Measurements from ENCODE around the gene PDZRN4. TPM values are rescaled to one million over a fixed set of nuclear protein-coding genes. Genes with fewer than 3 reads are reported as not detected.
"Not testable (repeated sequence)": the region's sequence is repeated elsewhere in the genome, so short reads cannot be mapped to it uniquely, and the experiment has no call there.

The PDZRN4 gene
- total RNA-seq, 1 experiment from 2014 or later, result not detected

- DNase-seq (ENCODE audit: low spot score), result no peak
- POLR2A ChIA-PET (ENCODE audit: low non-redundant PET), result no interaction called here
- no peaks in the 10 kb centered on the region for H3K27me3 ChIP-seq (replicated peaks; ENCODE audit: insufficient read depth, low read depth, low read length, poor library complexity)
- CTCF ChIA-PET, result no interaction called here
- no peaks in the 10 kb centered on the region for H3K36me3 ChIP-seq (ENCODE audit: insufficient read depth, low read length, poor library complexity, severe bottlenecking)
- intact Hi-C loops (cut with micrococcal nuclease; ENCODE audit: unreplicated experiment), result no loop called here
- H3K4me1 ChIP-seq (ENCODE audit: insufficient read depth, low read length, poor library complexity, severe bottlenecking), result no peaks in the 10 kb centered on the region
- no TSS peak for BruUV-seq (replicated peaks)
- TF ChIP-seq EZH2 (IDR thresholded peaks at IDR 0.05; ENCODE audit: borderline replicate concordance, low read depth, low read length, poor library complexity, severe bottlenecking), result no peak
- no peak for TF ChIP-seq CTCF (conservative IDR thresholded peaks at IDR 0.05; ENCODE audit: low read depth, low read length)
- H3K4me3 ChIP-seq (ENCODE audit: low read depth, low read length, poor library complexity, severe bottlenecking), result no peak overlapping the region
- no peaks in the 10 kb centered on the region for H3K9me3 ChIP-seq (ENCODE audit: low read depth, low read length, poor library complexity, severe bottlenecking)
- H3K27ac ChIP-seq (ENCODE audit: low read depth, low read length, poor library complexity, severe bottlenecking), result no peak overlapping the region
These were observed 20.4 kb upstream of the PDZRN4 start for GRCh38 chr12:41167701-41168100.

GRCh38 chr12:41174602-41175001, 13.5 kb upstream of the PDZRN4 start:
- no peak for TF ChIP-seq CTCF (conservative IDR thresholded peaks at IDR 0.05; ENCODE audit: low read depth, low read length)
- no peak for TF ChIP-seq EZH2 (IDR thresholded peaks at IDR 0.05; ENCODE audit: borderline replicate concordance, low read depth, low read length, poor library complexity, severe bottlenecking)
- no peaks in the 10 kb centered on the region for H3K4me1 ChIP-seq (ENCODE audit: insufficient read depth, low read length, poor library complexity, severe bottlenecking)
- intact Hi-C loops (cut with micrococcal nuclease; ENCODE audit: unreplicated experiment), result no loop called here
- H3K4me3 ChIP-seq (ENCODE audit: low read depth, low read length, poor library complexity, severe bottlenecking), result no peak overlapping the region
- H3K27me3 ChIP-seq (replicated peaks; ENCODE audit: insufficient read depth, low read depth, low read length, poor library complexity), result no peaks in the 10 kb centered on the region
- no peaks in the 10 kb centered on the region for H3K9me3 ChIP-seq (ENCODE audit: low read depth, low read length, poor library complexity, severe bottlenecking)
- DNase-seq (ENCODE audit: low spot score), result no peak
- no TSS peak for BruUV-seq (replicated peaks)
- CTCF ChIA-PET, result no interaction called here
- no peaks in the 10 kb centered on the region for H3K36me3 ChIP-seq (ENCODE audit: insufficient read depth, low read length, poor library complexity, severe bottlenecking)
- no peak overlapping the region for H3K27ac ChIP-seq (ENCODE audit: low read depth, low read length, poor library complexity, severe bottlenecking)
- POLR2A ChIA-PET (ENCODE audit: low non-redundant PET), result no interaction called here

DNA sequence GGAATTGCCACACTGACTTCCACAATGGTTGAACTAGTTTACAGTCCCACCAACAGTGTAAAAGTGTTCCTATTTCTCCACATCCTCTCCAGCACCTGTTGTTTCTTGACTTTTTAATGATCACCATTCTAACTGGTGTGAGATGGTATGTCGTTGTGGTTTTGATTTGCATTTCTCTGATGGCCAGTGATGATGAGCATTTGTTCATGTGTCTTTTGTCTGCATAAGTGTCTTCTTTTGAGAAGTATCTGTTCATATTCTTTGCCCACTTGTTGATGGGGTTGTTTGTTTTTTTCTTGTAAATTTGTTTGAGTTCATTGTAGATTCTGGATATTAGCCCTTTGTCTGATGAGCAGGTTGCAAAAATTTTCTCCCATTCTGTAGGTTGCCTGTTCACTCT, 8.6 kb upstream of the PDZRN4 start:
- H3K36me3 ChIP-seq (ENCODE audit: insufficient read depth, low read length, poor library complexity, severe bottlenecking); POLR2A ChIA-PET (ENCODE audit: low non-redundant PET); H3K27me3 ChIP-seq (replicated peaks; ENCODE audit: insufficient read depth, low read depth, low read length, poor library complexity); DNase-seq (ENCODE audit: low spot score); intact Hi-C loops (cut with micrococcal nuclease; ENCODE audit: unreplicated experiment); BruUV-seq (replicated peaks); H3K4me1 ChIP-seq (ENCODE audit: insufficient read depth, low read length, poor library complexity, severe bottlenecking); H3K27ac ChIP-seq (ENCODE audit: low read depth, low read length, poor library complexity, severe bottlenecking); H3K9me3 ChIP-seq (ENCODE audit: low read depth, low read length, poor library complexity, severe bottlenecking); CTCF ChIA-PET; H3K4me3 ChIP-seq (ENCODE audit: low read depth, low read length, poor library complexity, severe bottlenecking): not testable (repeated sequence)

DNA sequence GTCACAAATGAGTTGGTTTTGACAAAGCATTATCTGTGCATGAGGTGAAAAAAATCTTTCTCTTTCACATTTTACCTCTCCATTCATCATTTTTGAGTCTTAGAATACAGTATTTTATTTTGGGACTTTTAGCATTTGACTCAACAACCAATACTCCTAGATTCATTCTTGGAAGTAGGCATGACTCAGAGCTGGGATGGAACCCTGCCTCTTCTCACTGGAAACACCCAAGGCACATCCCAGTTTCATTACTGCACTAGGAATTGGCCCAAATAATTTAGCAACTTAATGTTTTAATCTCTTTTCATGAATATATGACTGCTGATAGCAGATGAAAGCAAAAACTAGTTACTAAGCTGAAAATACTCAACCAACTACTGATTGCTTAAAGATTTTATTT, 3.3 kb upstream of the PDZRN4 start:
- no peak overlapping the region for H3K27ac ChIP-seq (ENCODE audit: low read depth, low read length, poor library complexity, severe bottlenecking)
- ChIA-PET CTCF (no interaction called here), POLR2A (ENCODE audit: low non-redundant PET) (no interaction called here)
- H3K4me1 ChIP-seq (ENCODE audit: insufficient read depth, low read length, poor library complexity, severe bottlenecking), result no peaks in the 10 kb centered on the region
- intact Hi-C loops (cut with micrococcal nuclease; ENCODE audit: unreplicated experiment), result no loop called here
- H3K9me3 ChIP-seq (ENCODE audit: low read depth, low read length, poor library complexity, severe bottlenecking), result no peaks in the 10 kb centered on the region
- TF ChIP-seq EZH2 (IDR thresholded peaks at IDR 0.05; ENCODE audit: borderline replicate concordance, low read depth, low read length, poor library complexity, severe bottlenecking) (no peak), CTCF (conservative IDR thresholded peaks at IDR 0.05; ENCODE audit: low read depth, low read length) (no peak)
- H3K36me3 ChIP-seq (ENCODE audit: insufficient read depth, low read length, poor library complexity, severe bottlenecking), result no peaks in the 10 kb centered on the region
- DNase-seq (ENCODE audit: low spot score), result no peak
- H3K27me3 ChIP-seq (replicated peaks; ENCODE audit: insufficient read depth, low read depth, low read length, poor library complexity), result peaks cover 36% of the 10 kb centered on the region
- BruUV-seq (replicated peaks), result no TSS peak
- H3K4me3 ChIP-seq (ENCODE audit: low read depth, low read length, poor library complexity, severe bottlenecking), result no peak overlapping the region
